Ascending aorta (tissue), 2 donors: Measurements from ENCODE around the gene CELA3A. TPM values are rescaled to one million over a fixed set of nuclear protein-coding genes. Genes with fewer than 3 reads are reported as not detected.
A peak's percentile ranks its signal among the peaks of the same experiment; 100 is the strongest.

Experiments used
- DNase-seq, 2 donors: peaks; one replicate each; pipeline ENCODE4 v3.0.0-alpha.2; 2019; ENCODE audit warnings: low spot score in 2 of 2
- H3K27ac ChIP-seq, 2 donors: fragments of 200-600 bp; sonication (generic); one replicate each; pipeline ENCODE4 v1.5.1; 2016 to 2017; ENCODE audit warnings: mild to moderate bottlenecking in 1 of 2
- H3K27me3 ChIP-seq: fragments of 200-600 bp; sonication (generic); one replicate; pipeline ENCODE4 v1.5.1; 2017
- H3K36me3 ChIP-seq, 2 donors: fragments of 200-600 bp; sonication (generic); one replicate each; pipeline ENCODE4 v1.5.1; 2016
- H3K4me1 ChIP-seq, 2 donors: fragments of 200-600 bp; sonication (generic); one replicate each; pipeline ENCODE4 v1.5.1; 2016 to 2017; ENCODE audit warnings: mild to moderate bottlenecking in 1 of 2
- H3K4me3 ChIP-seq, 2 donors: fragments of 200-600 bp; sonication (generic); one replicate each; pipeline ENCODE4 v1.5.1; 2016 to 2017; ENCODE audit warnings: mild to moderate bottlenecking in 1 of 2
- H3K9me3 ChIP-seq, 2 donors: fragments of 200-600 bp; sonication (generic); one replicate each; pipeline ENCODE4 v1.5.1; 2016
- intact Hi-C: fragments of 100-400 bp; cut with DNase I; formaldehyde crosslinking; loops from one replicate; pipeline ENCODE4 v1.15.1; 2023
- total RNA-seq: library from RNA; depleted of rRNA; stranded (reverse); fragments of >200 nt; gene quantifications from one replicate; pipeline ENCODE4 v1.1.0, GENCODE V29; 2016
- TF ChIP-seq, protein P1 (sequence below), 3 experiments: fragments of 200-600 bp in 2 of 3; fragments of 450-650 bp in 1 of 3; sonication (generic) in 2 of 3; IDR thresholded peaks; one replicate each; pipeline ENCODE4 v1.5.1; 2016 to 2019; ENCODE audit warnings: antibody characterized with exemption in 3 of 3, mild to moderate bottlenecking in 1 of 3, moderate library complexity in 1 of 3

The CELA3A gene
- total RNA-seq, 1 donor from 2014 or later, result not detected

DNA sequence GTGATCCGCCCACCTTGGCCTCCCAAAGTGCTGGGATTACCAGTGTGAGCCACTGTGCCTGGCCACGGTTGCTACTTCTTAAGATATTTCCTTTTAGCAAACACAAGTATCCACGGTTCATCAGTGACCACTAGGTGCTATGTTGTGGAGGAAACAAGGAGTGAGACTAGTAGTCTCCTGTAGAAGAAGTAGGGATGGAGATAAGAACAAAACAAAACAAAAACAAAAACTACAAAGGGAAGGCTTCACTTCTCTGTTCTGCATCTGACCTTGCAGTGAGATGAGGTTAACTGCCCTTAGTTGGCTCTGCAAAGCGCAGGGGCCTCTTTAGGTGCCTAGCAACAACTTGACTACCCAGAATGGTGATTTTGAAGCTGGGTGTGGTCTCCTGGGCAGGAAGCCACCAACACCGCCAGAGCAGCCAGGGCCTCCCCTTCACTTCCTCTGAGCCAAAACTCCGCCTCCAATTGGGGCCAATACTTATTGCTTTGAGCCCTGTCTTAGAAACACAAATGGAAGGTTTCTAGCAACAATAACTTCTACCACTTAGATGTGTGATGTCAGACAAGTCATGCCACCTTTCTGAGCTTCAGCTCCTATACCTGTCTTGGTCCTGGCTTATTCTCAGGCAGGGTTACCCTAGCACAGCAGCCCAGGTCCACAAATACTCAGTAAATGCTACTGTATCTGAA is 38.3 kb downstream of the CELA3A start:
- H3K27ac ChIP-seq, result no peak overlapping the region
- H3K4me3 ChIP-seq, result no peak overlapping the region
- no peaks in the 10 kb centered on the region for H3K4me1 ChIP-seq
- TF ChIP-seq, protein P1, sequence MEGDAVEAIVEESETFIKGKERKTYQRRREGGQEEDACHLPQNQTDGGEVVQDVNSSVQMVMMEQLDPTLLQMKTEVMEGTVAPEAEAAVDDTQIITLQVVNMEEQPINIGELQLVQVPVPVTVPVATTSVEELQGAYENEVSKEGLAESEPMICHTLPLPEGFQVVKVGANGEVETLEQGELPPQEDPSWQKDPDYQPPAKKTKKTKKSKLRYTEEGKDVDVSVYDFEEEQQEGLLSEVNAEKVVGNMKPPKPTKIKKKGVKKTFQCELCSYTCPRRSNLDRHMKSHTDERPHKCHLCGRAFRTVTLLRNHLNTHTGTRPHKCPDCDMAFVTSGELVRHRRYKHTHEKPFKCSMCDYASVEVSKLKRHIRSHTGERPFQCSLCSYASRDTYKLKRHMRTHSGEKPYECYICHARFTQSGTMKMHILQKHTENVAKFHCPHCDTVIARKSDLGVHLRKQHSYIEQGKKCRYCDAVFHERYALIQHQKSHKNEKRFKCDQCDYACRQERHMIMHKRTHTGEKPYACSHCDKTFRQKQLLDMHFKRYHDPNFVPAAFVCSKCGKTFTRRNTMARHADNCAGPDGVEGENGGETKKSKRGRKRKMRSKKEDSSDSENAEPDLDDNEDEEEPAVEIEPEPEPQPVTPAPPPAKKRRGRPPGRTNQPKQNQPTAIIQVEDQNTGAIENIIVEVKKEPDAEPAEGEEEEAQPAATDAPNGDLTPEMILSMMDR (IDR thresholded peaks at IDR 0.05), result no peak
- H3K36me3 ChIP-seq, result no peaks in the 10 kb centered on the region
- DNase-seq, result peak in 1 of 2 donors; percentile 68
- intact Hi-C loops, result no loop called here
- no peaks in the 10 kb centered on the region for H3K27me3 ChIP-seq
- no peaks in the 10 kb centered on the region for H3K9me3 ChIP-seq

DNA sequence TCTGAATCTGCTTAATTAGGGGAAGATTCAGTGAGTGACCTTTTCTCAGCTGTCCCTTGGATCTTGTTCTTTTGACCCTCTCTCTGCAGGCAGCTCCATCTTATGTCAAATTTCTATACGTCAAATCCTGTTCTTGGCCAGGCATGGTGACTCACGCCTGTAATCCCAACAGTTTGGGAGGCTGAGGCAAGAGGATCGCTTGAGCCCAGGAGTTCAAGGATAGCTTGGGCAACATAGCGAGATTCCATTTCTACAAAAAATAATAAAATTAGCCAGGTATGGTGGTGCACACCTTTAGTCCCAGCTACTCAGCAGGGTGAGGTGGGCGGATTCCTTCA is 38.8 kb downstream of the CELA3A start:
- Histone ChIP-seq H3K27ac (no peak overlapping the region), H3K36me3 (no peaks in the 10 kb centered on the region), H3K4me3 (no peak overlapping the region), H3K27me3 (no peaks in the 10 kb centered on the region), H3K4me1 (no peaks in the 10 kb centered on the region), H3K9me3 (no peaks in the 10 kb centered on the region)
- no peak for DNase-seq
- intact Hi-C loops, result no loop called here
- TF ChIP-seq, protein P1 (IDR thresholded peaks at IDR 0.05), result no peak

DNA sequence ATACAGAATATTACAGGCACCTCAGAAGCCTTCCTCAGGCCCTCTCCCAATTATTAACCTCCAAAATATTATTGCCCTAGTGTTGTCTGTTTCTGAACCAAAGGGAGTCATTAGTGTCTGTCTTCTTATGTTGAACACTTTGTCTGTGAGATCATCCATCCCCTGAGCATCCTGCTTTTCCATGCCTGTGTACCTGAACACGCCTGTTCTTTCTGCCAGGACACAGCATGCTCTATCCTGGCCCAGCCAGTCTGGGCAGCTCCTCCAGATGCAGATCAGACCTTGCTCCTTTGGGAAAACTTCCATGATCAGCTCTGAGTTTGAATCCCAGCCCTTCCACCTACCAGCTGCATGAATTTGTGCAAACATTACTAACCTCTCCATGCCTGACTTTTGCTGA is 40.0 kb downstream of the CELA3A start:
- H3K27me3 ChIP-seq, result no peaks in the 10 kb centered on the region
- H3K4me1 ChIP-seq, result no peaks in the 10 kb centered on the region
- DNase-seq, result no peak
- intact Hi-C loops, result no loop called here
- no peak overlapping the region for H3K27ac ChIP-seq
- no peak overlapping the region for H3K4me3 ChIP-seq
- TF ChIP-seq, protein P1 (IDR thresholded peaks at IDR 0.05), result no peak
- H3K9me3 ChIP-seq, result no peaks in the 10 kb centered on the region
- H3K36me3 ChIP-seq, result no peaks in the 10 kb centered on the region

DNA sequence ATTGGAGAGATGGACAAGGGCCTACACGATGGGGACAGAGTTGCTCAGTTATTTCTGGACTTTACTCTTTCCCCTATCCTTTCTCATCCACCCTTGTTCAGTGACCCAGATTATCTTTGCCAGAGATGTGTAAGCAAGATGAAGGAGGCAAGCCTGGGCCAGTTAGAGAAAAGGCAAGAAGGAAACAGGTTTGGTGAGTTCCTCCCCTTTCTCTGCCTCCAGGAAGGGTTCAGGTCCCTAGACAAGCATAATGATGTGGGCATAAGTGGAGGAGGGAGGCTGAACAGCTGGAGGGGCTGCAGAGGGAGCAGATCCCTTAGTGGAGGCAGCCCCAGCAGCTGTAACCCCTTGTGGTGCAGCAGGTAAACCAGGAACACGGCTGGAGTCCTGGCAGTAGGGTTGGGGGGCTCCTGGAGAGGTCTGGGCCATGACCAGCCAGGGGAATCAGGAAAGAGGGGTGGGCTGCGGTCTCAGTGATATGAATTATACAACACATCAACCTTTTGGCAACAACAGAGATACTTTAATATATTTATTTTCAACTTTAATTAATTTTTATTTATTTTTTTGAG is 41.8 kb downstream of the CELA3A start:
- Histone ChIP-seq H3K27me3 (no peaks in the 10 kb centered on the region), H3K27ac (no peak overlapping the region), H3K9me3 (no peaks in the 10 kb centered on the region), H3K4me1 (no peaks in the 10 kb centered on the region), H3K4me3 (no peak overlapping the region), H3K36me3 (no peaks in the 10 kb centered on the region)
- TF ChIP-seq, protein P1 (IDR thresholded peaks at IDR 0.05), result no peak
- intact Hi-C loops, result no loop called here
- DNase-seq, result no peak

DNA sequence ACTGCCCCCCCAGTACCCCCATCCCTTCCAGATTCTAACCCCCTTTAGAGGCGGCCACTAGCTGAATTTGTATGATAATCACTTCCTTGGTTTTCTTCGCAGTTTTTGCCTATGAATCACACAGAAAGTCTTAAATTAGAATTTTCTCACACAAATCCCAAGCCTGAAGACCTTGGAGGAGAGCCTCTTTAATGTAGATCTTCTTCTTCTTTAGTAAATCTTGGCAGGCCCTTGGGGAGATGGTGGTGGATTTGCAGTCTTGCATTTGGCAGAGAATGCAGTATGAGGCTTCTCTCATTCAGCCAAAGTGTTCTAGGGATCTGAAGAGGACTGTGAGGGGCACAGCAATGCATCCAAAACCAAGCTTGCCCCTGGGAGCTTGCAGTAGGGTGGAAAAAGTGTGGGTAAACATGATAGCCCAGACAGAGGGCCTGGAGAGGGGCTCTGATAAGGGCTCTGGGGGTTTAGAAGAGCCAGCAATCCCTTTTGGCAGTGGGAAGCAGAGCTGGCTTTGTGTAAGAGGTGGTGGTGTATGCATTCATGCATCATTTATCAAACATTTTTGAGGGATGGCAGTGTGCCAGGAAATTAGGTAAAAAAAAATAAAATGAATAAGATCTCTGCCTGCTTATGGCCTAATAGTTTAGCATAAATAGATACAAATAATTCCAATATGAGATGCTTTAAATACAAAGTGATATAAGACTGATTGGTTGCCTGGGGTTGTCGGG is 43.4 kb downstream of the CELA3A start:
- no peaks in the 10 kb centered on the region for H3K4me1 ChIP-seq
- H3K27ac ChIP-seq, result no peak overlapping the region
- intact Hi-C loops, result no loop called here
- H3K4me3 ChIP-seq, result no peak overlapping the region
- no peak for DNase-seq
- H3K36me3 ChIP-seq, result no peaks in the 10 kb centered on the region
- no peaks in the 10 kb centered on the region for H3K9me3 ChIP-seq
- TF ChIP-seq, protein P1 (IDR thresholded peaks at IDR 0.05), result no peak
- no peaks in the 10 kb centered on the region for H3K27me3 ChIP-seq
